Activated T-helper 9 cell treated with anti-CD3 and anti-CD28 coated beads, Interleukin-2, amount 50 U/mL, for 16 hours (primary cell): ENCODE measurements around the gene SERINC3.
"Not testable (repeated sequence)": the region's sequence is repeated elsewhere in the genome, so short reads cannot be mapped to it uniquely, and the experiment has no call there.

Source experiments
- DNase-seq: peaks from one replicate; pipeline ENCODE4 v3.0.0-alpha.2; 2020; ENCODE audit warnings: low read depth

SERINC3 gene

DNA sequence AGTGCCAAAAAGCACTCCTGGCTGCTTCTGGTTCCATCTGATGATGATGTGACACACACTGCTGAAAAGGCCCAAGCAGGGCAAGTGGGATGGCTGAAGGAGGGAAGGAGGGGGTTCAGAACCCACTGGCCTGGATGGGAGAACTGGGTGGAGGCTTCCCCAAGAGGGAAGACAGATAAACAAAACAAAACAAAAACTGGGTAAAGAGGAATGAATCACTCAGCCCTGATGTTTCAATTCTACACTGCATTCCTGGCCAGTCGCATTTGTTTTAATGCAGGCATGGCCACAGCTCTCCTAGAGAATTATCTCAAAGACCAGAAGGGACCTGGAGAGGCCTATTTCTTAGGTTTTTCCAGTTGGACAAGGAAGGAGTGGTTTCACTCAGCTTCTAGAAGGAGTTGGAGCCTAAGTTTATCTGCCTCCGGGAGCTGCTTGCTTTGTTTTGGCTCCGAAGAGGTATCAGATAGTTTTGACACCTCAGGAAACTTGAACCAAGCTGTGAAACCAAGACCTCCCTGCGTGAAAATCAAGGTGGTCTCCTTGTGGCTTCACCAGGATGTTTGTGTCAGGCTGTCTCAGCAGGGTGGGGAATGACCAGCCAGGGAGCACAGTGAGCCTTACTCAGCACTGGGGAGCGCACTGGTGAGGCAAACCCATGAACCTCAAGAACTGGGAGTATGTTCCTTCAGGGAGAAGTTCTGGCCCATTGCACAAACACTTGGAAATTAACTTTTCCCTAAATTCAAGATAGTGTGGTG, 30.1 kb downstream of the SERINC3 start:
- DNase-seq, result no peak

DNA sequence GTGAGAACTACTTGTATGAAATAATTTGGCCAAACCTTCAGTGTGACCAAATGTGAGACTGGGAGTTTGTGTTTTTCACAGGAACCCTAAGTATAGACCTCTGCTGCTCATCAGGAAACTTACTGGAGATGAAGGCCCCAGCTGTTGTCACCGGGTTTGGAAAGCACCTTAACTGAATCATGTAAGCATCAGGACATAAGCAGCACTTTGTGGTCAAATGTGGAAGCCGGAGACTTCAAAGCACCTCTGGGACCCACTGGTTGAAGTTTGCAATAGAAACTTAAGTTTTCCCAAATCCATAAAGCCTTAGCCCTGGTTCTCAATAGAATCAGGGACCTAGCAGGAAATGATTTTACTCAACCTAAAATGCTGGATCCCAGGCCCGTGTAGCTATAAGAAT, 31.9 kb downstream of the SERINC3 start:
- DNase-seq, result no peak

DNA sequence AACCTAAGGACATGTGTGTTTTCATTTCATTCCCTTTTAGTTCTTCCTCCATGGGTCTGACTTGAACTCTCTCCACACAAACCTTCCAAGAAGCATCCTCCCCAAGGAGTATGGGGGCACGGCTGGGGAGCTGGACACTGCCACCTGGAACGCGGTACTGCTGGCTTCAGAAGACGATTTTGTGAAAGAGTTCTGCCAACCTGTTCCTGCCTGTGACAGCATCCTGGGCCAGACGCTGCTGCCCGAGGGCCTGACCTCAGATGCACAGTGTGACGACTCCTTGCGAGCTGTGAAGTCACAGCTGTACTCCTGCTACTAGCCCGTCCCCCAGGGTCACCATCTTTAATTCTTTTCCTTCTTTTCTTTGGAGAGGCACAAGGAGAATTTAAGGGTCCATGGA, 32.6 kb downstream of the SERINC3 start:
- DNase-seq, result no peak

DNA sequence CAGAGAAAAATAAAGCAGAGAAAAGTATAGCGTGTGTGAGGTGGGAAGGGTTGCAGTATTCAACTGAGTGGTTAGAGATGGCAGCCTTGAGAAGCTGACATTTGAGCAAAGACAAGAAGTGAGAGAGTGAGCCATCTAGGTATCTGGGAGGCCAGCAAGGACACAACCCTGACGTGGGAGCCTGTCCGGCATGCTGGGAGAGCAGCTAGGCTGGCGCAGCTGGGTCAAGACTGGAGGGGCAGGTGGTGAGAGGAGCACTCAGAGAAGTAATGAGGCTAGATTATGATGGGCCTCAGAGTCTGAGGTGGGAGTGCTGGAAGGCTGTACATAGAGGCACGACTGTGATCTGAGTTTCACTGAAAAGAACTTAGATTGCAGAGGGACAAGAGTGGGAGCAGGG, 33.3 kb downstream of the SERINC3 start:
- DNase-seq, result no peak

DNA sequence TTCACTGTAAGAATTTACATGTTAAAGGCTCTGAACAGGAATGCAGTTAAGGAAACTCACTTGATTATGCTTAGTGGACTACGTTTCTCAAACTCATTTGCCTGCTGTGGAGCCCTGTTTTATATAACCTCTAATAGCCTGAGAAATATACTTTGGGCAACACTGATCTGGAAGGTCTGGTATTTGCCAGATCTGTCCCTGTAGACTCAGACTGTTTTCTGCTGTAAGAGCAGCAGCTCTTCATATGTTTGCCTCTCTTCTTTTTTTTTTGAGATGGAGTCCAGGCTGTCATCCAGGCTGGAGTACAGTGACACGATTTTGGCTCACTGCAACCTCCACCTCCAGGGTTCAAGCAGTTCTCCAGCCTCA, 36.1 kb downstream of the SERINC3 start:
- no peak for DNase-seq

DNA sequence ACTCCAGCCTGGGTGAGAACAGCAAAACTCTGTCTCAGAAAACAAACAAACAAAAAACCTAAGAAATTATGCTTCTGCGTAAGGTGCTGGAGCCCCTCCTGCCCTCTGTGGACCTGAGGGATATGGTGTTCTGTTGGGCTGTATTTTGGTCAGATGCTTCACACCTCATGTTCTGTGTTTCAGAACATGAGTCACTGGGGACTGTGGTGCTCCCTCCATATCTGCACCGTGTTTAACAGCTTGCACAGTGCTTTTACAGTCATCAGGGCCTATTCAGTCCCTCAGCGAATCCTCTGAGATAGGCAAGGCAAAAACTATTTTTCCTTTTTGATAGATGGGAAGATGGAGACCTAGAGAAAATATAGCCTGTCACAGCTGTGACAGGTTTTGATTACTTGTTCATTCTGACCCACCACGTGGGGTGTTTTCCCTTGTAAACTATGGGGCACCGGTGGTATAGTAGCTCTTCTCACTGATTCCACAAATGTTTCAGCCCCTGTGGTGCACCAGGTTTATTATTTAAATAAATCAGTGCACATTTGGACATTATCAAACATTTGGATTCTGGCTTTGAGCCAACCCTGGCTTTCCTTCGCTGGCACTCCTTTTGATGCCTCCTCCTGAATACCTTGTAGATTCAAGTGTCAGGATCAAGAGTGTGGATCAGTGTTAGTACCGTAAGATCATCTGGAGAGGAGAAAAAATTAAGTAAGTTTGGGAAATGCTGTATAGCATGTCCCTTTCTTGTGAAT, 36.6 kb downstream of the SERINC3 start:
- DNase-seq, result no peak

DNA sequence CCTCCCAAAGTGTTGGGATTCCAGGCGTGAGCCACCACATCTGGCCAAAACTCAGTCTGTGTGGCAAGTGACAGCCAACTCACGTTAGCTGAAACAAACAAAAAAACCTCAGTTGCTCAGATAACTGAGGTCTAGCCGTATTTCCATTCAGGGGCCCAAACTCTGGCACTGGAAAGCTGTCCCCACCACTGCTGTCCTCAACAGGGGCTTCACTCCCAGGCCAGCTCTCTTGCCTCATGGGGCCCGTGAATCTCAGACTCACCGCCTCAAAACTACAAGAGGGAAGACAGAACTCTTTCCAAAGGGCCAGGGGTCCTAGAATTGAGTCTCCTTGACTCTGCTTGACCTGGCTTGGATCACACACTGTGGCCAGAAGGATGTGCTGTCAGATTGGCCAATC, 38.8 kb downstream of the SERINC3 start:
- DNase-seq, result no peak

DNA sequence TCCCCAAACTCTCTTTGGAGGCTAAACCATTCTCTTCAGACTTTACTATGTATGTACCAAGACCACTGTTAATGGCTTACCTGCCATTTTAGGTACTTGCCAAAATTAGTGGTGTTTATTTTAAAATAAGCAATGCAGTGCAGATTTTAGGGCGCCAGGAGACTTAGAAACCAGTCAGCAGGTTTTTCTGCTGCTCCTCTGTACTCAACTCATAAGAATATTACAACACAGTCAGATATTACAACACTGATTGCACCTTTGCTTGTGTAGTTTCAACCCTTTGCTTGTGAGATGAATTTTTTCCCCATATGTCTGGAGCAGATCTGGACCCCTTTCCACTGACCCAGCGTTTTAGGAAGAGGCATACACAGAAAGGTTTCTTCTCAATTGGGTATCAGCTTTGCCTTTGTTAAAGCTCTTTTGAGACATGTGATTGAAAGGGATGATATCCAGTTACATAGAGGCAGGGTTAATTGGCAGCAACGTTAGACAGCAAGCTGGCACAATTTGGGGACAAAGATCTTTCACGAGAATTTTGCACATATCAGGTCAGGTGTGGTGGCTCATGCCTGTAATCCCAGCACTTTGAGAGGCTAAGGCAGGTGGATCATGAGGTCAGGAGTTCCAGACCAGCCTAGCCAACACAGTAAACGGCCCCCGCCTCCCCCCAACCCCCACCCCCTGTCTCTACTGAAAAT, 40.0 kb downstream of the SERINC3 start:
- no peak for DNase-seq

DNA sequence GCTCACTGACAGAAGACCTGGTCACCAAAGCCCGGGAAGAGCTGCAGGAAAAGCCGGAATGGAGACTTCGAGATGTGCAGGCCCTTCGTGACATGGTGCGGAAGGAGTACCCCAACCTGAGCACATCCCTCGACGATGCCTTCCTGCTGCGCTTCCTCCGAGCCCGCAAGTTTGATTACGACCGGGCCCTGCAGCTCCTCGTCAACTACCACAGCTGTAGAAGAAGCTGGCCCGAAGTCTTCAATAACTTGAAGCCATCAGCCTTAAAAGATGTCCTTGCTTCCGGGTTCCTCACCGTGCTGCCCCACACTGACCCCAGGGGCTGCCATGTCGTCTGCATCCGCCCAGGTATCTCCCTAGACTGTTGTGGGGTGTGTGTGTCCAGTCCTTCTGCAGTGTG, 41.8 kb downstream of the SERINC3 start:
- no peak for DNase-seq

DNA sequence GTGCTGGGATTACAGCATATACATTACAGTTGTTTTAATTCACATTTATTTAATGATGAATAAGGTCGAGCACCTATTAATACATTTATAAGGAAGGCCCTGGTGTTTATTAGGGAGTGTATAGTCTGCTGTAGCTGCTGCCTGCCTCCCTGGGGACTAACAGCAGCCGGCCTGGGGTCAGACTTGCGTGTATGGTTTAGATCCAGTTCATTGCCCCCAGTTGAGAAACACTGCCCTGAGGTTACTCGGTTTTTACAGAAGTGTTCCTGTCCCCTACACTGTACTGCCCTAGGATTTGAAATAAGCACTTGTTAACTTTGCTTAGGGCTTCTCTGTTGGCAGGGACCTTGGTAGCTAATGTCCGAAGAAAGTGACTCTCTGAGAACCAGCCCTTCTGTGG, 42.2 kb downstream of the SERINC3 start:
- no peak for DNase-seq

DNA sequence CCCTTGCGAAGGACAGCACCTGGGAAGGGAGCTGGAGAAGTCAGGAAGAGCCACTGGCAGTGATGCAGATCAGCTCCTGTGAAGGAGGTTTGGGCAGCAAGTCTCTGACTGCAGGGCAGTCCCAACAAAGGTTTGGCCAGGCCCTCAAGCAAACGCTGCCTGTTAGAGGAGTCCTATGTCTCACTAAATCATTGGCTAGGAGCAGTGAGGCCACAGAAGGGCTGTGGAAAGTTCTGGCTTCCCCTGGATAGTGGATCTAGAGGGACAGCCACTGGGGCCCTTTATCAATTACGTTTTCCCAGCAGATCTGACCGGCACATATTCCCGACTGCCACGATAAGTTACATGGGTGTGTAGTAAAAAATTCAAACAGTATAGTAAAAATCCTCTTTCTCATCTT, 43.7 kb downstream of the SERINC3 start:
- no peak for DNase-seq

DNA sequence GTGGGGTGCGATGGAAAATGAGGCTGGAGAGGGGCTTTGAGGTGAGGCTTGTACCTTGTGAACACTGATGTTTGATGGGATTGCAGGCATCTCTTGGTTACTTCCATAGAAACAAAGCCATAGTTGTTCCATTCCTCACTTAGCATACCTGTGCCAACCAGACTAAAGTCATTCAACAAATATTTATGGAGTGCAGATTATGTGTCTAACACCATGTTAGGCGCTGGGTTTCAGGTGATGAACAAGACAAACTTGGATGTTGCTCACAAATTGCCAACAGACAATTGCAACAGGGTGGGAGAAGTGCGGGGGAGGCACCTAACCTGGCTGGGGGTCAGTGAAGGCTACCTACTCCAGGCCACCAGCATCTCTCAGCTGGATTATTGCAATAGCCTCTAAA, 44.7 kb downstream of the SERINC3 start:
- DNase-seq, result no peak

DNA sequence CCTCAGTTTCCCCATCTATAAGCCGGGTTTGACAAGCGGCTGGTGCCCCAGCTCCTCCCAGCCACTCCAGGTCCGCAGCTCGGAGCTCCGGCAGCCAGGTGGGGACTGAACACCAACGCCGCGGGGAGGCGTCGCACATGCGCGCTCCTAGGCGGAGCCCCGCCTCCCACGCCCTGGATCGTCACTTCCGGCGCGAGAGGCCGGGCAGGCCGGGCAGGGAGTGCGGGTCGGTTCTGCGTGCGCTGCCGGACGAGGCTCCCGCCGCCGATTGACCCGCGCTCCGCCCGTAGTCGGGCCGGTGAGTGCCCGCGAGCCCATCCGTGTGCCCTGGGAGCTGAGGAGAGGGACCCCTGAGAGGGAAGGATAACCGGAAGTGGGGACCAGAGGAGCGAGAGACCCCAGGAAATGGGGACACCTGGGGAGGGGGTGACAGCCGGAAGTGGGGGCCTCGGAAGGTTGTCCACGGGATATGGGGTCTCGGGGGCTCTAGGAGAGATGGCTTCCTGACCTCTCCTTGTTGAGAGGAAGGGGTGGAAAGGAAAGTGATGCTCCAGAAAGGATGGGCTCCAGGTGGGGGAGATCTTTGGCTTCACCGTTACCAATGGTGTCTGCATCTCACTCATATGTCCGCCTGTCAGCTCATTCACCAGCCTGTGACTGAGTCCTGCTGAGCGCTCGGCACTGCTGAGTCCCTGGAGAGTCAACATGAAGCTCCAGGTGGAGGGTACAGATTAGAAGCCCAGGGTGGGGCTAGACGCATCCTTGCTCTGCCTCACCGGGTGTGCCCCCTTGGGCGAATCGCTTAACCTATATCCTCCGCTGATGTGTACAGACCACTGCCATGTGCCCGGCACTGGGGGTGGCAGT, 45.9 kb downstream of the SERINC3 start, which contains the start of gene TTPAL:
Gene TTPAL, plus strand, starts transcription at position 181 of the 867 bp plus-strand sequence. CDS start 4,126 bp downstream, outside the sequence.
- peak; percentile 87 for DNase-seq

DNA sequence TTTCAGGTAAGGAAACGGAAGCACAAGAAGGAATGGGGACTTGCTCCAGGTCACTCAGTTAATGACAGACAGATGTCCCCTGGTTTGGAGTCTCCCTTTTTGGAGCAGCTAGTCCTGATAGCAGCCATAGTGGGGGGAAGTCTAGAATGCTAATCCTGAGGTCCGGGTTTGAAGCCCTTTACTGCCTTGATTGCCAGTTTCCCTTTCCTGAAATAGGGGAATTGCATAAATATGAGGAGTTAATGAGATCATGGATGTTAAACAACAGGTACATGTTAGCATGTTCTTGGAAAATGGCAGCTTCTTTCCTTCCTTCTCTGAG, 46.5 kb downstream of the SERINC3 start:
- no peak for DNase-seq

DNA sequence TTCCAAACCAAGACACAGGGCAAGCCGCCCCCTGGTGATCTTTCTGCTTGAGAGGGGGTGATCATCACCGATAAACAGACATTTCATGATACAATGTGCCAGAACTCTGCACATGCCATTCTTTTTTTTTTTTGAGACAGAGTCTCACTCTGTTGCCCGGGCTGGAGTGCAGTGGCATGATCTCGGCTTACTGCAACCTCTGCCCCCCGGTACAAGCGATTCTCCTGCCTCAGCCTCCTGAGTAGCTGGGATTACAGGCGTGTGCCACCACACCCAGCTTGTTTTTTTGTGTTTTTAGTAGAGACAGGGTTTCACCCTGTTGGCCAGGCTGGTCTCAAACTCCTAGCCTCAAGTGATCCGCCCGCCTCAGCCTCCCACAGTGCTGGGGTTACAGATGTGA, 49.6 kb downstream of the SERINC3 start:
- DNase-seq, result not testable (repeated sequence)

DNA sequence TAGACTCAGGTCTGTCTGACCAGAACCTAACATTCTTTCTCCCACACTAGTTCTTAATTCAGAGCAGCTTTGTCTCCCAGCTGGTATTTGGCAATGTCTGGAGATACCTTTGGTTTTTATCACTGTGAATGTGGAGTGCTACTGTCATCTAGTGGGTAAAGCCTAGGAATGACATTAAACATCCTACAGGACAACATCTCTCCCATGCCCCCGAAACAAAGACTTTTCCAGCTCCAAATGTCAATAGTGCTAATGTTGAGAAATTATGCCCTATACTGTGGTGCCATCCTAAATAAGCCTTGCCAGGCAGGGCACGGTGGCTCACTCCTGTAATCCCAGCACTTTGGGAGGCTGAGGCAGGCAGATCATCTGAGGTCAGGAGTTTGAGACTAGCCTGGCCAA, 50.4 kb downstream of the SERINC3 start:
- no peak for DNase-seq

DNA sequence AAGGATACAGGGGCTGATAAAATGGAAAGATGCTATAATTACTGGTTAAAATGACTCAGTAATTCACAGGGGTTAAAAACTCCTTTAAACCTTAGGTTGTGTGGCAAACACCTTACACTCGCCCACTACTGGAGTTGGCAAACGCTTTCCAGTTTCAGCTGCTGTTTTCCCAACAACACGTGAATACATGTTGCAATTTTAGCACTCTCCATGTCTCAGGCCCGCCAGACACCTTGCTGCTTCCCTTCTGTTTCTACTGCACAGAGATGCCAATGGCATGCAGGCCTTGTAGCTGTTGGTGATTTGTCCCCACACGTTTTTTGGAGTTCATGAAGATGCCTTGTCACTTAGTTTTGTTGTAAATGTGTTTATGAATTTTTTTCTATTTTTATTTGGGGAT, 51.5 kb downstream of the SERINC3 start:
- DNase-seq, result no peak

DNA sequence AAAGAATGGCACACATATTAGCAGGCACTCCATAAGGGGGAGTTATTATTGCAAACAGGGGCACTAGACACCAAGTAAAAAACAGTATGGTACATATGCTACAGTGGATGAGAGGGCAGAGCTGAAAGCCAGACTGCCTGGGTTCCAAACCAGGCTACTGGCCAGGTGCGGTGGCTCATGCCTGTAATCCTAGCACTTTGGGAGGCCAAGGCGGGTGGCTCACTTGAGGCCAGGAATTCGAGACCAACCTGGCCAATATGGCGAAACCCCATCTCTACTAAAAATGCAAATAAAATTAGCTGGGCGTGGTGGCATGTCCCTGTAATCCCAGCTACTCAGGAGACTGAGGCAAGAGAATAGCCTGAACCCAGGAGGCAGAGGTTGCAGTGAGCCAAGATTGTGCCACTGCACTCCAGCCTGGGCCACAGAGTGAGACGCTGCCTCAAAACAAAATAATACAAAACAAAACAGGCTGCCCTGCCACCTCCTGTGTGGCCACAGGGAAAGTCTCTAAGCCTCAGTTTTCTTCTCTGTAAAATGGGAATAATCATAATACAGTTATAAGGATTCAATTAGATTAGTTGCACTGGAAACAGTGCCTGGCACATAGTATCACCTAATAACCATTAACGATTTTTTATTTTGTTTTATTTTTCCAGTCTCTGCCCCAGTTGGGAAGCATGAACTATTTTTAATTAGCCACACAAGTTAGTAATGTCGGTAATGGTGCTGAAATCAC, 53.7 kb downstream of the SERINC3 start:
- DNase-seq, result no peak

DNA sequence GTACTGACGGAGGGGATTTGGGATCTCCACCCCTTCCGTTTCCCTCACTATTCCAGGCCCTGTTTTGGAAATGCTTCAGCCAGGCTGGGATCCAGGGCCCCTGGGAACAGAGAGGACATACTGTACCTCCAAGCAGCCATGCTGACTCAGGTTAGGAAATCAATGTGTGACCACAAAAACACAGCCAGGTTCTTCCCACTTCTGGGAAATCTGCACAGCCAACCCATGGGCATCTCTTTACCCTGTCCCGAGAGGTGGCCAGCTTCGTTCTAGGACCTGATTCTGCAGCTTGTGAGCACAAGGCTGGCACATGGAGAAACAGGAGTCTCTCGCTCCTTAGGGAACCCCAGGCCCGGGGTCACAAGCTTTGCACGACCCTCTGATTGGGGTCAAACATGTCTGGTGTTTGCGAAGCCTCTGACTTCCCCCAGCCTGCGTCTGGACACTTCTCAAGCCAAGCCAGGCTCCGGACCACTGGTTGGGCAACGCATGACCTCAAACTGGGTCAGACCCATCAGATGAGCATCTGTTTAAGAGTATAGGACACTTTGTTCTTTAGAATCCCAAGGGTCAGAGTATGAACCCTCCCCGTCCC, 54.5 kb downstream of the SERINC3 start:
- DNase-seq, result no peak

DNA sequence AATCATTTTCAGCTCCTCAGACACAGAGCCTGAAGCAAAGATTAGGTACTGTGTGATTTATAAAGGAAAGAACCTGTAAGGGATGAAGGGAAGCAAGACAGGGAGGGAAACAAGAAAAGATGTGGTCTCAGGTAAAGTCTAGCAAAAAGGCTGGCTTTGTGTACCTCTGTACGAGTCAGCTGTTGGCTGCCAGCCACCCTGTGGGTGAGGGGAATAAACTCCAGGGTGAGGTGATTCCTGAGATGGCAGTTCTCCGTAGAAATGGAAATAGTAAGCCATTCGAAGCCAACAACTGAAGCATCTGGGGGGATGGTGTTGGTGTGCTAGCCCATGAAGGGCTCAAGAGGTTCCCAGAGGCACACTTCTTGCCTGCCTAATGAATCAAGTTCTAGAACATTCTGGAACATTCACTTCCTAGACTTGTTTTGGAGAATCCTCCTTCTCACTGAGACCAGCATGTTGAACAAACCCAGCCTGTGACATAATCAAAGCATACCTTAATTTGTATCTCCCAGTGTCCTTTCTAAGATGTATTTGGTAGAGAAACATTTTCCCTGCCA, 56.8 kb downstream of the SERINC3 start:
- DNase-seq, result no peak

DNA sequence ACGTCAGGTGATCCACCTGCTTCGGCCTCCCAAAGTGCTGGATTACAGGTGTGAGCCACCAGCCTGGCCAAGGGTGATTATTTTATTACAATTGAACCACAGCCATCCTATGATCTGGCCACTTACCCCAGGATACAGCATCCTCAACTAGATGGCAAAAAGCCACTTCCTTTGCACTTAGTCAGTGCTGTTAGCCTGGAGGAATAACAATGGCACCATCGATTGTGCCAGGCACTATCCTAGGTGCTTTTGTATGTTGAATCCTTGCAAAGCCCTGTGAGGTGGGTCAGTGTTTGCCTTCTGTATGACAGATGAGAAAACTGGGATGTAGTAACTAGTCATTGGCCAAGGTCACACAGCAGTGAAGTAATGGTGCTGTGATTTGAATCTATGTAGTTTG, 57.4 kb downstream of the SERINC3 start:
- DNase-seq, result no peak
